Measurements from ENCODE around the gene TMEM117.

Gene TMEM117

GRCh38 chr12:43872396-43872795 is 36.5 kb downstream of the TMEM117 start:
- H3K4me3 ChIP-seq (ENCODE audit: low read length), result no peak overlapping the region
- H3K27ac ChIP-seq (ENCODE audit: low read depth, low read length), result no peak overlapping the region
- H3K79me2 ChIP-seq (ENCODE audit: control insufficient read depth, low read length), result no peaks in the 10 kb centered on the region
- peaks cover 5% of the 10 kb centered on the region; the same call in 1 of the 2 replicates for H3F3A ChIP-seq (ENCODE audit: control insufficient read depth, insufficient read depth)
- H4K20me1 ChIP-seq (ENCODE audit: control insufficient read depth, insufficient read depth, low read depth, low read length), result no peaks in the 10 kb centered on the region
- no peaks in the 10 kb centered on the region for H3K9me3 ChIP-seq (ENCODE audit: control insufficient read depth, insufficient read depth, low read length)
- H3K4me2 ChIP-seq (ENCODE audit: low read length), result no peak overlapping the region
- TF ChIP-seq CTCF (IDR thresholded peaks at IDR 0.05; ENCODE audit: low read depth, low read length, poor library complexity, severe bottlenecking) (no peak), EZH2phosphoT487 (IDR thresholded peaks at IDR 0.05; ENCODE audit: borderline replicate concordance, low read length) (no peak)
- H3K9me2 ChIP-seq (replicated peaks; ENCODE audit: control insufficient read depth, low read length), result no peaks in the 10 kb centered on the region
- no peaks in the 10 kb centered on the region for H3K27me3 ChIP-seq (ENCODE audit: control insufficient read depth, low read length)
- no peaks in the 10 kb centered on the region for H3K36me3 ChIP-seq (ENCODE audit: control insufficient read depth, low read length)
- peaks cover 5% of the 10 kb centered on the region for H3K4me1 ChIP-seq (ENCODE audit: control insufficient read depth, low read length)

- Histone ChIP-seq H4K20me1 (ENCODE audit: control insufficient read depth, insufficient read depth, low read depth, low read length) (no peaks in the 10 kb centered on the region), H3K27ac (ENCODE audit: low read depth, low read length) (no peak overlapping the region), H3F3A (ENCODE audit: control insufficient read depth, insufficient read depth) (no peaks in the 10 kb centered on the region), H3K36me3 (ENCODE audit: control insufficient read depth, low read length) (no peaks in the 10 kb centered on the region), H3K4me3 (ENCODE audit: low read length) (no peak overlapping the region), H3K27me3 (ENCODE audit: control insufficient read depth, low read length) (no peaks in the 10 kb centered on the region), H3K9me3 (ENCODE audit: control insufficient read depth, insufficient read depth, low read length) (no peaks in the 10 kb centered on the region), H3K9me2 (replicated peaks; ENCODE audit: control insufficient read depth, low read length) (no peaks in the 10 kb centered on the region), H3K4me2 (ENCODE audit: low read length) (no peak overlapping the region), H3K4me1 (ENCODE audit: control insufficient read depth, low read length) (no peaks in the 10 kb centered on the region), H3K79me2 (ENCODE audit: control insufficient read depth, low read length) (no peaks in the 10 kb centered on the region)
- TF ChIP-seq EZH2phosphoT487 (IDR thresholded peaks at IDR 0.05; ENCODE audit: borderline replicate concordance, low read length), result no peak
- TF ChIP-seq CTCF (IDR thresholded peaks at IDR 0.05; ENCODE audit: low read depth, low read length, poor library complexity, severe bottlenecking), result no peak
Observed at GRCh38 chr12:43878050-43878449, 42.2 kb downstream of the TMEM117 start.

- Histone ChIP-seq H3K79me2 (ENCODE audit: control insufficient read depth, low read length) (no peaks in the 10 kb centered on the region), H3K9me2 (replicated peaks; ENCODE audit: control insufficient read depth, low read length) (no peaks in the 10 kb centered on the region), H3K27me3 (ENCODE audit: control insufficient read depth, low read length) (no peaks in the 10 kb centered on the region), H3K4me1 (ENCODE audit: control insufficient read depth, low read length) (no peaks in the 10 kb centered on the region), H3K4me3 (ENCODE audit: low read length) (no peak overlapping the region), H3K9me3 (ENCODE audit: control insufficient read depth, insufficient read depth, low read length) (no peaks in the 10 kb centered on the region), H3F3A (ENCODE audit: control insufficient read depth, insufficient read depth) (no peaks in the 10 kb centered on the region), H3K36me3 (ENCODE audit: control insufficient read depth, low read length) (no peaks in the 10 kb centered on the region), H3K4me2 (ENCODE audit: low read length) (no peak overlapping the region), H3K27ac (ENCODE audit: low read depth, low read length) (no peak overlapping the region), H4K20me1 (ENCODE audit: control insufficient read depth, insufficient read depth, low read depth, low read length) (no peaks in the 10 kb centered on the region)
- no peak for TF ChIP-seq EZH2phosphoT487 (IDR thresholded peaks at IDR 0.05; ENCODE audit: borderline replicate concordance, low read length)
- no peak for TF ChIP-seq CTCF (IDR thresholded peaks at IDR 0.05; ENCODE audit: low read depth, low read length, poor library complexity, severe bottlenecking)
Observed at GRCh38 chr12:43880547-43880946, 44.7 kb downstream of the TMEM117 start.
